Natural killer cell (primary cell): Measurements from ENCODE around the gene IRAG1. TPM values are rescaled to one million over a fixed set of nuclear protein-coding genes. Genes with fewer than 3 reads are reported as not detected.

ENCODE experiments used
- ATAC-seq, 3 donors: fragments of 150-1000 bp in 2 of 3; fragments of 200-7000 bp in 1 of 3; cut with Tn5 transposase; 1 replicate in 1 of 3; 2 replicates in 2 of 3; pipeline ENCODE4 v1.10.0; 2021; ENCODE audit warnings: mild to moderate bottlenecking in 2 of 3, moderate library complexity in 2 of 3
- DNase-seq, 2 donors: peaks; one replicate each; pipeline versions ENCODE4 v3.0.0 to v3.0.0-alpha.2; 2013 to 2021; ENCODE audit warnings: mixed read lengths in 1 of 2
- H3K27ac ChIP-seq: one replicate; pipeline ENCODE4 v1.5.1; 2013; ENCODE audit warnings: mild to moderate bottlenecking, low read length
- H3K27me3 ChIP-seq: one replicate; pipeline ENCODE4 v1.6.1; 2013; ENCODE audit warnings: low read length; ENCODE audit not compliant: control insufficient read depth, insufficient read depth
- H3K36me3 ChIP-seq: one replicate; pipeline ENCODE4 v1.6.1; 2013; ENCODE audit warnings: low read length; ENCODE audit not compliant: control insufficient read depth, insufficient read depth
- H3K4me1 ChIP-seq: one replicate; pipeline ENCODE4 v1.6.1; 2013; ENCODE audit warnings: low read length; ENCODE audit not compliant: control insufficient read depth, insufficient read depth
- H3K4me3 ChIP-seq: one replicate; pipeline ENCODE4 v1.5.1; 2013; ENCODE audit warnings: low read length
- H3K9me3 ChIP-seq: one replicate; pipeline ENCODE4 v1.6.1; 2013; ENCODE audit warnings: low read length; ENCODE audit not compliant: control insufficient read depth, insufficient read depth
- H3K27ac Mint-ChIP-seq, 2 donors: one replicate each; pipeline ENCODE4 v1.8.0; 2022; ENCODE audit warnings: mild to moderate bottlenecking in 2 of 2, mixed read lengths in 2 of 2, moderate library complexity in 1 of 2
- H3K27me3 Mint-ChIP-seq, 2 donors: one replicate each; pipeline ENCODE4 v1.8.0; 2022; ENCODE audit warnings: low read depth in 2 of 2, mixed read lengths in 2 of 2
- H3K36me3 Mint-ChIP-seq: one replicate; pipeline ENCODE4 v1.8.0; 2022; ENCODE audit warnings: mixed read lengths
- H3K4me1 Mint-ChIP-seq, 2 donors: one replicate each; pipeline ENCODE4 v1.8.0; 2022; ENCODE audit warnings: mixed read lengths in 2 of 2
- H3K4me3 Mint-ChIP-seq: one replicate; pipeline ENCODE4 v1.8.0; 2022; ENCODE audit warnings: mild to moderate bottlenecking, moderate library complexity, mixed read lengths
- H3K9me3 Mint-ChIP-seq, 2 donors: one replicate each; pipeline ENCODE4 v1.8.0; 2022; ENCODE audit warnings: mixed read lengths in 2 of 2
- WGBS: methylation state at CpG from one replicate; pipeline ENCODE4 v1.1.7; 2013; ENCODE audit warnings: missing lambda C conversion rate; ENCODE audit not compliant: insufficient coverage; 5-methylcytosine and 5-hydroxymethylcytosine counted together
- intact Hi-C: fragments of 100-400 bp; cut with micrococcal nuclease; formaldehyde crosslinking; loops from one replicate; pipeline ENCODE4 v1.14.2; 2022
- total RNA-seq, 4 donors: library from RNA; stranded (reverse); fragments of 120-200 nt in 1 of 4; gene quantifications; one replicate each; pipeline versions ENCODE4 v1.2.3 to v1.2.4, GENCODE V29; 2013 to 2022
- TF ChIP-seq, protein P1 (sequence below): fragments of 200-600 bp; IDR thresholded peaks from one replicate; pipeline ENCODE4 v1.8.0; 2022; ENCODE audit warnings: antibody characterized with exemption

Gene IRAG1
- total RNA-seq, 3 donors from 2014 or later (not counting 1 experiment from before 2014, with no cell fraction given) = 0.50 to 0.54 TPM; not detected in 1

GRCh38 chr11:10659339-10660216, 34.0 kb downstream of the IRAG1 start:
- H3K4me1 ChIP-seq = peaks cover 10% of the 10 kb centered on the region
- H3K27me3 ChIP-seq = no peaks in the 10 kb centered on the region
- Mint-ChIP-seq H3K36me3 (no peaks in the 10 kb centered on the region), H3K27me3 (peaks cover 0 to 3% of the 10 kb centered on the region in 2 donors), H3K4me3 (no peak overlapping the region), H3K4me1 (peaks cover 0 to 5% of the 10 kb centered on the region in 2 donors), H3K9me3 (no peaks in the 10 kb centered on the region), H3K27ac (no peak overlapping the region)
- H3K4me3 ChIP-seq = no peak overlapping the region
- WGBS = 60% methylated on average over 13 of the region's 13 CpGs
- no peak overlapping the region for H3K27ac ChIP-seq
- H3K36me3 ChIP-seq = no peaks in the 10 kb centered on the region
- no peak for DNase-seq
- intact Hi-C loops = no loop called here
- TF ChIP-seq, protein P1, sequence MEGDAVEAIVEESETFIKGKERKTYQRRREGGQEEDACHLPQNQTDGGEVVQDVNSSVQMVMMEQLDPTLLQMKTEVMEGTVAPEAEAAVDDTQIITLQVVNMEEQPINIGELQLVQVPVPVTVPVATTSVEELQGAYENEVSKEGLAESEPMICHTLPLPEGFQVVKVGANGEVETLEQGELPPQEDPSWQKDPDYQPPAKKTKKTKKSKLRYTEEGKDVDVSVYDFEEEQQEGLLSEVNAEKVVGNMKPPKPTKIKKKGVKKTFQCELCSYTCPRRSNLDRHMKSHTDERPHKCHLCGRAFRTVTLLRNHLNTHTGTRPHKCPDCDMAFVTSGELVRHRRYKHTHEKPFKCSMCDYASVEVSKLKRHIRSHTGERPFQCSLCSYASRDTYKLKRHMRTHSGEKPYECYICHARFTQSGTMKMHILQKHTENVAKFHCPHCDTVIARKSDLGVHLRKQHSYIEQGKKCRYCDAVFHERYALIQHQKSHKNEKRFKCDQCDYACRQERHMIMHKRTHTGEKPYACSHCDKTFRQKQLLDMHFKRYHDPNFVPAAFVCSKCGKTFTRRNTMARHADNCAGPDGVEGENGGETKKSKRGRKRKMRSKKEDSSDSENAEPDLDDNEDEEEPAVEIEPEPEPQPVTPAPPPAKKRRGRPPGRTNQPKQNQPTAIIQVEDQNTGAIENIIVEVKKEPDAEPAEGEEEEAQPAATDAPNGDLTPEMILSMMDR = no peak
- no peaks in the 10 kb centered on the region for H3K9me3 ChIP-seq
- no peak for ATAC-seq

DNA sequence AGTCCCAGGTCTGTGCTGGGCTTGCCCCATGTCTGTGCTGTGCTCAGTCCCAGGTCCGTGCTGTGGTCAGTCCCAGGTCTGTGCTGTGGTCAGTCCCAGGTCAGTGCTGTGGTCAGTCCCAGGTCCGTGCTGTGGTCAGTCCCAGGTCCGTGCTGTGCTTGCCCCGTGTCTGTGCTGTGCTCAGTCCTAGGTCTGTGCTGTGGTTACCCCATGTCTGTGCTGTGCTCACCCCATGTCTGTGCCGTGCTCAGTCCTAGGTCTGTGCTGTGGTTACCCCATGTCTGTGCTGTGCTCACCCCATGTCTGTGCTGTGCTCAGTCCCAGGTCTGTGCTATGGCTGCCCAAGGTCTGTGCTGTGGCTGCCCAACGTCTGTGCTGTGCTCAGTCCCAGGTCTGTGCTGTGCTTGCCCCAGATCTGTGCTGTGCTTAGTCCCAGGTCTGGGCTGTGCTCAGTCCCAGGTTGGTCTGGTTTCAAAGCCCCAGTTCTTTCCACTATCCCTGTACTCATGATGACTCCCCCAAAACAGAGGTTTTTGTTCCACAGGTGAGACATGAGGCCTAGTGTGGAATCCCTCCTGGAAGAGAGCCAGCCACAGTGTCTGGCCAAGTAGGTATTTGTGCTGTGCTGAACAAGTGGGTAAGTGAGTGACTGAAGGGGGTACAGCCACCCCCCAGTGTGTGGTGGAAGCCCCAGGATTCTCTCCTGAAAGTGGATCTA, 34.8 kb downstream of the IRAG1 start:
- H3K27ac ChIP-seq = no peak overlapping the region

GRCh38 chr11:10657308-10658271, 36.0 kb downstream of the IRAG1 start:
- 63% methylated on average over 19 of the region's 20 CpGs for WGBS
- no peak for ATAC-seq
- DNase-seq = no peak
- no peaks in the 10 kb centered on the region for H3K36me3 ChIP-seq
- H3K4me3 ChIP-seq = no peak overlapping the region
- H3K9me3 Mint-ChIP-seq = no peaks in the 10 kb centered on the region
- no peak overlapping the region for H3K4me3 Mint-ChIP-seq
- intact Hi-C loops = no loop called here
- H3K4me1 Mint-ChIP-seq = peaks cover 0 to 5% of the 10 kb centered on the region in 2 donors
- peaks cover 0 to 3% of the 10 kb centered on the region in 2 donors for H3K27me3 Mint-ChIP-seq
- no peaks in the 10 kb centered on the region for H3K27me3 ChIP-seq
- TF ChIP-seq, protein P1 = no peak
- no peak overlapping the region for H3K27ac ChIP-seq
- H3K9me3 ChIP-seq = no peaks in the 10 kb centered on the region
- no peak overlapping the region for H3K27ac Mint-ChIP-seq
- H3K36me3 Mint-ChIP-seq = no peaks in the 10 kb centered on the region
- H3K4me1 ChIP-seq = peaks cover 14% of the 10 kb centered on the region

More for the DNA sequence above, 34.8 kb downstream of the IRAG1 start:
- DNase-seq (no peak), ATAC-seq (no peak)
- H3K9me3 Mint-ChIP-seq = no peaks in the 10 kb centered on the region
- no peak overlapping the region for H3K4me3 Mint-ChIP-seq
- TF ChIP-seq, protein P1 = no peak
- WGBS = 50% methylated on average over 6 of the region's 6 CpGs
- peaks cover 0 to 3% of the 10 kb centered on the region in 2 donors for H3K27me3 Mint-ChIP-seq
- H3K27me3 ChIP-seq = no peaks in the 10 kb centered on the region
- intact Hi-C loops = no loop called here
- no peaks in the 10 kb centered on the region for H3K36me3 Mint-ChIP-seq
- no peaks in the 10 kb centered on the region for H3K36me3 ChIP-seq
- peaks cover 0 to 5% of the 10 kb centered on the region in 2 donors for H3K4me1 Mint-ChIP-seq
- H3K9me3 ChIP-seq = no peaks in the 10 kb centered on the region
- H3K4me3 ChIP-seq = no peak overlapping the region
- H3K4me1 ChIP-seq = peaks cover 13% of the 10 kb centered on the region
- no peak overlapping the region for H3K27ac Mint-ChIP-seq
